GM10248 (cell line): Measurements from ENCODE around the gene GKN2.

Experiments
- CTCF ChIA-PET: fragments of 300-600 bp; sonication (Branson Sonifier 250); formaldehyde crosslinking; extraction: SDS; loops from one replicate; lab custom pipeline; 2021; ENCODE audit warnings: antibody characterized with exemption; lab: Yijun Ruan, JAX
- POLR2A ChIA-PET: fragments of 350-650 bp; sonication (Branson Sonifier 250); formaldehyde crosslinking; extraction: SDS; loops from one replicate; lab custom pipeline; 2020; ENCODE audit warnings: antibody characterized with exemption; lab: Yijun Ruan, JAX
- DNase-seq: peaks from one replicate; pipeline ENCODE4 v3.0.0; 2012; ENCODE audit errors: extremely low spot score
- TF ChIP-seq, protein P1 (sequence below): IDR thresholded peaks from 2 replicates; pipeline ENCODE4 v1.5.1; 2012; ENCODE audit warnings: mild to moderate bottlenecking, low read depth; ENCODE audit errors: extremely low read depth, missing control alignments, control extremely low read depth

GKN2 gene

GRCh38 chr2:68920481-68921170 lies 32.1 kb downstream of the GKN2 start:
- ChIA-PET POLR2A (interaction anchor here (0.7 kb wide), 1 partner anchor 256 kb away, joined by 4 read pairs; no protein-coding TSS in a partner anchor), CTCF (interaction anchor here (1.6 kb wide), 1 partner anchor 13 kb away, joined by 5 read pairs; no protein-coding TSS in a partner anchor)
- no peak for DNase-seq
- TF ChIP-seq, protein P1, sequence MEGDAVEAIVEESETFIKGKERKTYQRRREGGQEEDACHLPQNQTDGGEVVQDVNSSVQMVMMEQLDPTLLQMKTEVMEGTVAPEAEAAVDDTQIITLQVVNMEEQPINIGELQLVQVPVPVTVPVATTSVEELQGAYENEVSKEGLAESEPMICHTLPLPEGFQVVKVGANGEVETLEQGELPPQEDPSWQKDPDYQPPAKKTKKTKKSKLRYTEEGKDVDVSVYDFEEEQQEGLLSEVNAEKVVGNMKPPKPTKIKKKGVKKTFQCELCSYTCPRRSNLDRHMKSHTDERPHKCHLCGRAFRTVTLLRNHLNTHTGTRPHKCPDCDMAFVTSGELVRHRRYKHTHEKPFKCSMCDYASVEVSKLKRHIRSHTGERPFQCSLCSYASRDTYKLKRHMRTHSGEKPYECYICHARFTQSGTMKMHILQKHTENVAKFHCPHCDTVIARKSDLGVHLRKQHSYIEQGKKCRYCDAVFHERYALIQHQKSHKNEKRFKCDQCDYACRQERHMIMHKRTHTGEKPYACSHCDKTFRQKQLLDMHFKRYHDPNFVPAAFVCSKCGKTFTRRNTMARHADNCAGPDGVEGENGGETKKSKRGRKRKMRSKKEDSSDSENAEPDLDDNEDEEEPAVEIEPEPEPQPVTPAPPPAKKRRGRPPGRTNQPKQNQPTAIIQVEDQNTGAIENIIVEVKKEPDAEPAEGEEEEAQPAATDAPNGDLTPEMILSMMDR = no peak

DNA sequence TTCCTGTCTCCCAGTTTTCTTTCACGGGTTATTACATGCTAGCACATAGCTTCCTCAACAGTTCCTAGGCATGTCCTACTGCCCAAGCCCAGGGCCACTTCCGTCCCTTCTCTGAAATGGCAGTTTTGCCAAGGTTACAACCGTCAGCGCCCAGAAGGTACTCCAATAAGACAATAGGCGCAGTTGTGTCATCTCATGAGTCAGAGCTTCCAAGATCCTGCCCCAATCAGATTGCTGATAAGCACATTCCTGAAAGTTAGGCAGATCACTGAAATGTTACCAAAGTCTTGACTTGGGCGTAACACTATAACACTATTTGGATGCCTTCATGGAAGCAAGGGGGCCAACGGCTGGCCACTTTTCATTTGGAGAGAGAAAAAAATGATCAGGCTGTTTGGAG lies 34.2 kb downstream of the GKN2 start:
- ChIA-PET POLR2A (no interaction called here), CTCF (interaction anchor here (1.0 to 1.9 kb wide), 7 partner anchors 11 to 455 kb away, joined by 3 to 9 read pairs (median 3); no protein-coding TSS in a partner anchor)
- TF ChIP-seq, protein P1 = no peak
- no peak for DNase-seq

DNA sequence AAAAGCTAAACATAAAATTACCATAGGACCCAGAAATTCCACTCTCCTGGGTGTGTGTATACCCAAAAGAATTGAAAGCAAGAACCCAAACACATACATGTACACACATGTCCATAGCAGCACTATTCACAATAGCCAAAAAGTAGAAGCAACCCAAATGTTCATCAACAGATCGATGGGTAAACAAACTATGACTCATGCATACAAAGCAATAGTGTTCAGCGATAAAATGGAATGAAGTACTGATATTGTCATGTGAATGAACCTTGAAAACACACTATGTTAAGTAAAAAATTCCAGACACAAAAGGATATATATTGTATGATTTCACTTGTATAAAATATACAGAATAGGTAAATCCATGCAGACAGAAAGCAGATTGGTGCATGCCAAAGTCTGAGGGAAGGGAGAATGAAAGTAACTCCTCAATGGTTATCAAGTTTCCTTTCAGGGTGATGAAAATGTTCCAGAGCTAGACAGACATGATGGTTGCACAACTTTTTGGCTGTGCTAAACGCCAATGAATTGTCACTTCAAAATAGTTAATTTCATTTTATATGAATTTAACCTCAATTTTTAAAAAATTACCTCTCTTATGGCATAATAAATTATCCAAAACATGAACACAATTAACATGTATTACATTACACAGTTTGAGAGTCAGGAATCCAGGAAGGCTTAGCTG lies 35.5 kb downstream of the GKN2 start:
- TF ChIP-seq, protein P1 = no peak
- no peak for DNase-seq
- ChIA-PET CTCF (interaction anchor here (1.0 to 1.5 kb wide), 4 partner anchors 10 to 454 kb away, joined by 3 read pairs; no protein-coding TSS in a partner anchor), POLR2A (no interaction called here)

GRCh38 chr2:68916226-68916625 lies 36.5 kb downstream of the GKN2 start:
- POLR2A ChIA-PET = interaction anchor here (1.1 kb wide), 1 partner anchor 201 kb away, joined by 8 read pairs; no protein-coding TSS in a partner anchor
- CTCF ChIA-PET = no interaction called here
- no peak for DNase-seq
- TF ChIP-seq, protein P1 = no peak

DNA sequence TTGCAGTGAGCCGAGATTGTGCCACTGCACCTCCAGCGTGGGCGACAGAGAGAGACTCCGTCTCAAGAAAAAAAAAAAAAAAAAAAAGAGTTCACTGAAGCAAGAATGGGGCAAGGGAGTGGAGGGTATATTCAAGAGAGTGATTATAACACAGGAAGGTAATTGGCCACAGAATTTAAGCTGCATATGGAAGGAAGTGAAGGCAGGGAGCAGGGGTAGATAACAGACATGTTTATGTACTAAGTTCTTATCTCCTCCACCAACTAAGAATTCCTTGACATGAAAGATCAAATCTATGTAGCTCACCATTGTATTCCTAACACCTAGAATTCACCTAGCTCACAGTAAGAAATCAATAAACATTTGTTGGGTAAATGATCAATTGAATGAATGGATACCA lies 37.3 kb downstream of the GKN2 start:
- ChIA-PET POLR2A (interaction anchor here (1.1 kb wide), 1 partner anchor 200 kb away, joined by 8 read pairs; no protein-coding TSS in a partner anchor), CTCF (interaction anchor here (1.2 to 3.5 kb wide), 3 partner anchors 10 to 451 kb away, joined by 3 to 23 read pairs (median 14); no protein-coding TSS in a partner anchor)
- DNase-seq = no peak
- TF ChIP-seq, protein P1 = no peak

- ChIA-PET CTCF (interaction anchor here (1.0 to 3.5 kb wide), 8 partner anchors 12 to 449 kb away, joined by 3 to 23 read pairs (median 5); no protein-coding TSS in a partner anchor), POLR2A (no interaction called here)
Observed at GRCh38 chr2:68913359-68913758, 39.3 kb downstream of the GKN2 start.

More at GRCh38 chr2:68913359-68913758, 39.3 kb downstream of the GKN2 start:
- no peak for DNase-seq
- TF ChIP-seq, protein P1 = no peak
